ENCODE data around the gene ZKSCAN4.

The ZKSCAN4 gene

GRCh38 chr6:28251661-28252008, 434 bp downstream of the ZKSCAN4 start:
- H3K4me3 ChIP-seq (replicated peaks in 1 of 2; ENCODE audit: low read depth in 2 of 2, low read length in 2 of 2): peak overlapping the region; percentile 81 to 85
- DNase-seq (ENCODE audit: low read depth in 2 of 2): no peak
- no peak for TF ChIP-seq CTCF (IDR thresholded peaks at IDR 0.05; ENCODE audit: low read depth, low read length)

DNA sequence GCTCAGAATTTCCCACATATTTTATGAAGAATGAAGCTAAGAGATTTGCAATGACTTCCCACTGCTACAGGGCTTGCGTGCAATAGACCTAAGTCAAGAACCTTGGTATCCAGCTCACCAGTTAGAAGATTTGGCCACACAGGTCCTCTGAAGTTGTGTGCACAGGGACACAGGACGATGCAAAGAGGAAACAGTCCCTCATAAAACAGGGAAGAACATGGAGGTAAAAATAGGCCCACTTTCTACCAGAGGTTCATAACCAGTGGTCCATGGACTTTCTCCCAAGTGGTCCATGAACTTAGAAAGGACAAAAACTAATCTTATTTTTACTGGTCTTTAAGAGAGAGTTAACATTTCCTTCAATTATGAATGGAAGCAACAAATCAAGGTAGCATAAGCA, 1.3 kb downstream of the ZKSCAN4 start:
- TF ChIP-seq CTCF (IDR thresholded peaks at IDR 0.05; ENCODE audit: low read depth, low read length): no peak
- DNase-seq (ENCODE audit: low read depth in 2 of 2): no peak
- H3K4me3 ChIP-seq (replicated peaks in 1 of 2; ENCODE audit: low read depth in 2 of 2, low read length in 2 of 2): peak overlapping the region in 1 of 2 donors; percentile 85

- no peak for TF ChIP-seq CTCF (IDR thresholded peaks at IDR 0.05; ENCODE audit: low read depth, low read length)
- DNase-seq (ENCODE audit: low read depth in 2 of 2): no peak
- no peak overlapping the region for H3K4me3 ChIP-seq (replicated peaks in 1 of 2; ENCODE audit: low read depth in 2 of 2, low read length in 2 of 2)
Measured at GRCh38 chr6:28248916-28249315, 3.2 kb downstream of the ZKSCAN4 start.

DNA sequence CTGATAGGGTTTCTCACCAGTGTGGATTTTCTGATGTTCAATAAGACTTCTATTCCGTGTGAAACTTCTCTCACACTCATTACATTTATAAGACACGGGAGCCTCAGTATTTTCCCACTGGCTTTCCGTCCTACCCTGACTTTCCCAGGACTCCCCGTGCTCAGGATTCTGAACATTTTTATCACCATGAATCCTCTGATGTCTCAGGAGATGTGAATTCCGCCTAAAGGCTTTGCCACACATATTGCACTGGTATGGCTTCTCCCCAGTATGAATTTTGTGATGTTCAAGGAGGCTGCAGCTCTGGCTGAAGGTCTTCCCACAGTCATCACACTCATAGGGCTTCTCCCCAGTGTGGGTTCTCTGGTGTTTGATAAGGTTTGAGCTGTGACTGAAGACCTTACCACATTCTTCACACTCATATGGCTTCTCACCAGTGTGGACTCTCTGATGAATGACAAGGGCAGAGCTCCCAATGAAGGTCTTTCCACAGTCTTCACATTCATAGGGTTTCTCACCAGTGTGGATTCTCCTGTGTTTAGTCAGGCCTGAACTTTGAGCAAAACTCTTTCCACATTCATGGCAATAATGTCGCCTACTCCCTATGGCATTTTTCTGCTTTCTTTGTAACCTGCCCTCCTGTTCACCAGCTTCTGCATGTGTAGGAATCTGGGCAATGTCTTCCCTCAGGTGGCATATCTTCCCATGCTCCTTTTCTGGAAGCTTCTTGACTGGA, 6.7 kb downstream of the ZKSCAN4 start:
- TF ChIP-seq CTCF (IDR thresholded peaks at IDR 0.05; ENCODE audit: low read depth, low read length): no peak
- no peak for DNase-seq (ENCODE audit: low read depth in 2 of 2)
- no peak overlapping the region for H3K4me3 ChIP-seq (replicated peaks in 1 of 2; ENCODE audit: low read depth in 2 of 2, low read length in 2 of 2)

GRCh38 chr6:28243946-28244345, 8.1 kb downstream of the ZKSCAN4 start:
- no peak overlapping the region for H3K4me3 ChIP-seq (replicated peaks in 1 of 2; ENCODE audit: low read depth in 2 of 2, low read length in 2 of 2)
- DNase-seq (ENCODE audit: low read depth in 2 of 2): no peak
- TF ChIP-seq CTCF (IDR thresholded peaks at IDR 0.05; ENCODE audit: low read depth, low read length): no peak

GRCh38 chr6:28240471-28240870, 11.6 kb downstream of the ZKSCAN4 start:
- H3K4me3 ChIP-seq (replicated peaks in 1 of 2; ENCODE audit: low read depth in 2 of 2, low read length in 2 of 2): no peak overlapping the region
- DNase-seq (ENCODE audit: low read depth in 2 of 2): no peak
- no peak for TF ChIP-seq CTCF (IDR thresholded peaks at IDR 0.05; ENCODE audit: low read depth, low read length)

DNA sequence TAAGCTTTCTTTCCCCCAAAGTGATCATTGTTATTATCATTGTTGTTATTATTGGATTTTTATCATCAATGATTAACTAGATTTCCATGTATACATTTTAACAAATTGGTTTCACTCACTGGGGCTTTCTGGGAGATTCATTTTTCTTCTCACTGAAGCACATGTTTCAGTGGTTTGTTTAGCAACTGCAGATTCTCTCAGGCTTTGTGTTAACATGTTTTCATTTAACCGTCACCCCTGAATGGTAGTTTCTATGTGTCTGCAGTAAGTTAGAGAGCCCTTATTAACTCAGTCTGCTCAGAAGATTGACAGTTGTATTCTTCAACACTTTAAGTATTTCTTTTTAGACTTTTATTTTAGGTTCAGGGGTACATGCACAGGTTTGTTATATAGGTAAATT, 12.4 kb downstream of the ZKSCAN4 start:
- no peak overlapping the region for H3K4me3 ChIP-seq (replicated peaks in 1 of 2; ENCODE audit: low read depth in 2 of 2, low read length in 2 of 2)
- DNase-seq (ENCODE audit: low read depth in 2 of 2): no peak
- TF ChIP-seq CTCF (IDR thresholded peaks at IDR 0.05; ENCODE audit: low read depth, low read length): no peak
